IPS-11a (cell line): ENCODE results near the gene RS1.

Experiments
- H3K4me3 ChIP-seq: one replicate; pipeline ENCODE4 v1.5.1; 2013; ENCODE audit warnings: low read depth, low read length, control low read depth

RS1 gene

DNA sequence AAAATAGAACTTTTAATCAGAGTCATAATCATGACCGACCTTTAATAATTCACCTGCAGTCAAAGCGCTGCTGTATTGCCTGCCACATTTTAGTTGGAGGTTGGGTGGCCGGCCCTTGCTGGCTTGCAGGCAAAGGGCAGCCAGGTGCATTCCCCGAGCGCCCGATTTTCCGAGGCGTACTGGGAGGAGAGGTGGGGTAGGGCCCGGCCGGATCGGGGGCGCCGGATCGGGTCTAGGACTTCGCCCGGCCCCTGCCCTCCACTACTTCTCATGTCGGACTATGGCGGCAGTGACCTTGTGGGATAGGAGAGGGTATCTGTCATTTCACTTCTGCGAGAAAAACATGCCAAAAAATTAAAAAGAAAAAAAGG is 2.5 kb upstream of the RS1 start:
- H3K4me3 ChIP-seq, result peak overlapping the region; percentile 41

- H3K4me3 ChIP-seq, result no peak overlapping the region
Measured at GRCh38 chrX:18668071-18668835, 3.7 kb downstream of the RS1 start.

- H3K4me3 ChIP-seq, result no peak overlapping the region
Measured at GRCh38 chrX:18666614-18667013, 5.3 kb downstream of the RS1 start.

DNA sequence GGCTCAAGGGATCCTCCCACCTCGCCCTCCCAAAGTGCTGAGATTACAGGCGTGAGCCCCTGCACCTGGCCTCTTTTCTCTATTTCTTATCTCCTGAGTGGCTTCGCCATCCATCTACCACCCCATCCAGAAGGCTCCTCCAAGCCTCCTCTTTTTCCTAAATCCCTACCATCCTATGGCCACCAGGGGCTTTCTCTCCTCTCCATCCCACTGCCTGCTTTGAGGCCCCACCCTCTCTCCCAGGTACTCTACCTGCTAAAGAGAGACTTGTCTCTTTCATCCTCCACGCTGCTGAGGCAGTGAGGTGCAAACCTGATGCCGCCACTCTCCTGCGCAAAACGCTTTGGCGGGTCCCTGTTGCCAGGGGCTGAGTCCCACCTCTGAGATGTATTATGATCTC is 7.0 kb downstream of the RS1 start:
- no peak overlapping the region for H3K4me3 ChIP-seq

- no peak overlapping the region for H3K4me3 ChIP-seq
Measured at GRCh38 chrX:18661273-18661672, 10.6 kb downstream of the RS1 start.

DNA sequence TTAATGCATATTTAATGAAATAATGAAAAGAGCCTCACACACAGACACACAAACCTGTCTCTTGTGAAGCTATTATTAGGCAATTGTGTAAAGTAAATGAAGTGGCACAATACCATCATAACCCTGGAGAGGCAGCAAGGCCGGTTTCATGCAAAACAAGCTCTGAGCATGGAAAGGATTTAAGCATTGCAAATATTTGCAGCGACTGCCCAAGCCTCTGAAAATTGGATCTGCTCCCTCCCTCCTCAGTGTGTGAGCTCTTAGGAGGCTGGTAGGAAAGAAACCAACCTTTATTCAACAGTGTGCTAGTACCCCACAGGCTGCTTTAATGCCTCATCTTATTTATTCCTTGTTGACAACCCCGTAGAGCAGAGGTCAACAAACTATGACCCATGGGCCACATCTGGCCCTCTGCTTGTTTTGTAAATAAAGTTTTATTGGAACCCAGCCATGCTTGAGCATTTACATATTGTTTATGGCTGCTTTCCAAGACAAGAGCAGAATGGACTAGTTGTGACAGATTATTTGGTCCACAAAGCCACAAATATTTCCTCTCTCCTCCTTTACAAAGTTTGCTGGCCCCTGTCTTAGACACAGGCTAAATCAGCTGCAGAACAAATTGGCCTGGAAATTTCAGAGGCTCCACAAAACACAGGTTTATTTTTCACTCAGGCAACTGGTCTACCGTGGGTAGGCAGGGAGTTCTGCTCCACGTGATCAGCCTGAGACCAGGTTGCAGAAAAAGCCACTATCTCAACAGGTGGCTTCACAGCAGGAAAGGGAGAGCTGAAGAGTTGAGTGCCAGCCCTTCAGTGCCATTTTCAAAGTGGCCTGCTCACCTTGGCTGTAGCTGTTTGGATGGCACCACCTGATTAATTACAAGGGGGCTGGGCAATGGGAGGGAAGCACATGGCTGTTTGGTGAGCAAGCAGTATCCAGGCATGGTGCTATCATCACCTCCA is 16.8 kb downstream of the RS1 start:
- no peak overlapping the region for H3K4me3 ChIP-seq

- no peak overlapping the region for H3K4me3 ChIP-seq
Measured at GRCh38 chrX:18652636-18653035, 19.3 kb downstream of the RS1 start.

- H3K4me3 ChIP-seq, result no peak overlapping the region
Measured at GRCh38 chrX:18650662-18651061, 21.2 kb downstream of the RS1 start.

GRCh38 chrX:18649498-18649951 is 22.4 kb downstream of the RS1 start:
- H3K4me3 ChIP-seq, result no peak overlapping the region

DNA sequence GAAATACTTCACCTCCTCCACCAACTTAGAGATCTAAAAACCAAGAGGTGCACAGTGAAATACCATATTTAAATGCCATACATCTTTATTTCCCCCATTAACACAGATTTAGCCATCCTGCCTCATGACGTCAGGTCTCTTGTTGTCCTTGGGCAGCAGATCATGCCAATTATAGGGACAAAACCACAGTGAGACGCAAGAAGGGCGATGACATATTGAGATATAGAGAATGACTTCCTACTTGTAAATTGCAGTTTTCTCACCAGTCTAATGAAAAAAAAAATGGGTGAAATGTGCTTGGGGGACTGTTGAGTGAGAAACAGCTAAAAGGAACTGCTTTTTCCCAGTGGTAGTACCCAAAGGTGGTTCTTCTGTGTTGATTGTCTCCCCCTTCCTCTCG is 24.3 kb downstream of the RS1 start:
- H3K4me3 ChIP-seq, result no peak overlapping the region

DNA sequence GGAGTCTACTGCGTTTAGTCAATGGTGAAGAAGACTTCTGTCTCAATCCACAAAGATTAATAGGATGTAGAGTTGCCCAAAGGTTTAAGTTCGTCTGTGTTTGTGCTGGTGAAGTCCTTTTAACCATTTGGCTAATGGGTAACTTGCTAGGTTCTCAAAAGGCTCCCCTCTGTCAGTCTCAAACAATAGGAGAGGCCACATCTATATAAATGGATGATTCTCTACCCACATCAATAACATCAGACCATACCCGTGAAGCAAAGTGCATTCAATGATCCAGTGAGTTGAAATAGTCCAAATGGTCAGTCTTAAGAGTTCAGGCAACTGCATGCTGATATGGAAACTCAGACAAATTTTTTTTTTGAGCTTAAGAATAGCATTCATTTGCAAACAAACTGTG is 28.1 kb downstream of the RS1 start:
- H3K4me3 ChIP-seq, result no peak overlapping the region

- no peak overlapping the region for H3K4me3 ChIP-seq
Measured at GRCh38 chrX:18643243-18643642, 28.7 kb downstream of the RS1 start.

DNA sequence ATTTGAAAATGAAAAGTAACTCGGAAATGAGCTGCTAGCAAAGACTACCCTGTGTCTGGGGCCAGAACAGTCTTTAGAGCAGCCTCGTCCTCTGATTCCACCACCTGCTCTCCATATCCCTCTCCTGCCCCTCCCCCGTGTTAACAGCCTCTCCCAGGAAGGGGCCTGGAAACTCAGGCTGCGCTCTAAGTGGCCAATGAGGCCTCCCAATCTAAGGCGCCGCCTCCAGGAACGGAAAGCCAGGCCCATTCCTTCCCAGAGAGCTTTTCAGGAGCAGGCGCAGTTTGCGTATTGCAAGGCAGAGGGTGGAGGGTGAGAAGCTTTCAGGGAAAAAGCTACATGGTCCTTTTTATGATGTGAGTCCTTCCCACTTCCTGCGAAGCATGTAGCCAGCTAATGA is 31.2 kb downstream of the RS1 start:
- no peak overlapping the region for H3K4me3 ChIP-seq

DNA sequence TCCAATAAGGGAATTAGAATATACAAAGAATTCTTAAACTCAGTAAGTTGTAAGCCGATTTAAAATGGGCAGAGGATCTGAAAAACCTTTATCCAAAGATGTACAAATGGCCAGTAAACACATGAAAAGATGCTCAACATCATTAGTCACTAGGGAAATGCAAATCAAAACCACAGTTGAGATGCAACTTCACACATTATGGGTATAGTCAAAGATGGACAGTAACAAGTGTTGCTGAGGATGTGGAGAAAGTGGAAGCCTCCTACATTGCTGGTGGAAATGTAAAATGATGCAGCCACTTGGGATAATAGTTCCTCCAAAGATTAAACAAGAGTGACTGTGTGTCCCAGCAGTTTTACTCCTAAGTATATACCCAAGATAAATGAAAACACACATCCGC is 32.6 kb downstream of the RS1 start:
- no peak overlapping the region for H3K4me3 ChIP-seq

DNA sequence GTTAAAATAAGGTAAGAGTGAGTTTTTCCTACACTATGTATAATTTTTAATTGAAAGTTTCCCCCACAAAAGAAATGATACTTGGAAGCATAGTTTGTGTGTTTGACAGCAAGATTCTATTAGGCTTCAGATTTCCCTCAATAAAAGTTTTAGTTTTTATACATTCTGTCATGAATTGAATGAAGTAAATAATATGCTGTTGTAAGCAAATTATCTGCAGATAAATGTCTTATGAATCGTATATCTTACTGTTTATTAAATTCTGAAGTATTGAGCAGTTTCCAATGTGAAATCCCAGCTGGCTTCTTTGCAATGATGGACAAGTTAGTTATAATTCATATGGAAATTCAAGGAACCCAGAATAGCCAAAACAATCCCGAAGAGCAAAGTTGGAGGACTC is 33.5 kb downstream of the RS1 start:
- H3K4me3 ChIP-seq, result no peak overlapping the region

- no peak overlapping the region for H3K4me3 ChIP-seq
Measured at GRCh38 chrX:18630934-18631333, 41.0 kb downstream of the RS1 start.

- H3K4me3 ChIP-seq, result no peak overlapping the region
Measured at GRCh38 chrX:18624599-18624998, 47.3 kb downstream of the RS1 start.

GRCh38 chrX:18620349-18620748 is 51.6 kb downstream of the RS1 start:
- no peak overlapping the region for H3K4me3 ChIP-seq

DNA sequence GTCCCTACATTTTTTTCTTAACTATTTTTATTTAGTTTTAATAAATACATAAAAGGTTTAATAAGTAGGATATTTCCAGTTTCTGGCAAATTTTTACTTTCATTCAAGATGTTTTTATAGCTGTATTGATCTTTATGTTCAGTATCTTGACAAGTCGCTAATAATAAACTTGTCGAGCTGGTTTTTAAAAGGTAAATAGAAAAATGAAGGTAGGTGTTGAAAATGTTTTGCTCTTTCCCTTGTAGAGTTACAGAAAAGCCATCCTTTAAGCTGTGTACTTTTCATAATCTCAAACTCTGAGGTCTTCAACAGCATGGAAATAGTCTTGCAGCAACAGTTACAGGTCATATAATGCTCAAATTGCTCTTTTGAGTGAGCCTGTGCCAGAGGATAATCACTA is 52.6 kb downstream of the RS1 start:
- no peak overlapping the region for H3K4me3 ChIP-seq

DNA sequence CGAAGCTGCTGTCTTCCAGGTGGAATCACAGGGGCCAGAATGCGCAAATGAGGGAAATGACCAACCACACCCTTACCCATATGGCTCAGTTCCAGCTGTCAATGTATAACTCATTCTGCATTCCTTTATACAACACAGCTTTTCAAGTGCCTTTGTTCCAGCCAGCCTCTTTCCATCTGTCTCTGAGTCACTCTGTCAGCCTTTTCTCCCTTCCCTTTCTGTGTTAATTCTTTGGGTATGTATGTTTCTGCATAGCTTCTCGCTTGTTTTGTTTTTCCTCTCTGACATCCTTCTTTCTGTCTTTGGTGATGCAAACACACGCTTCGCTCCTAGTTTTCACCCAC is 54.5 kb downstream of the RS1 start:
- no peak overlapping the region for H3K4me3 ChIP-seq

GRCh38 chrX:18616688-18617406 is 55.1 kb downstream of the RS1 start:
- H3K4me3 ChIP-seq, result no peak overlapping the region
